T-helper 17 cell (primary cell): Measurements from ENCODE around the gene ADAMTS8. TPM values are rescaled to one million over a fixed set of nuclear protein-coding genes. Genes with fewer than 3 reads are reported as not detected.
"Not testable (repeated sequence)": the region's sequence is repeated elsewhere in the genome, so short reads cannot be mapped to it uniquely, and the experiment has no call there.

Experiments used
- ATAC-seq: fragments of 150-1000 bp; cut with Tn5 transposase; 2 replicates; pipeline ENCODE4 v1.10.0; 2021; ENCODE audit warnings: mild to moderate bottlenecking, moderate library complexity
- DNase-seq, 3 donors: peaks; one replicate each; pipeline versions ENCODE4 v3.0.0 to v3.0.0-alpha.2; 2020 to 2021
- H3K9me3 ChIP-seq: one replicate; pipeline ENCODE4 v1.7.0; 2013; ENCODE audit warnings: low read length, mild to moderate bottlenecking; ENCODE audit not compliant: control insufficient read depth, poor library complexity, severe bottlenecking
- H3K27ac Mint-ChIP-seq: one replicate; pipeline ENCODE4 v1.8.0; 2022; ENCODE audit warnings: mild to moderate bottlenecking, moderate library complexity, mixed read lengths
- H3K27me3 Mint-ChIP-seq: one replicate; pipeline ENCODE4 v1.8.0; 2022; ENCODE audit warnings: mixed read lengths
- H3K36me3 Mint-ChIP-seq: one replicate; pipeline ENCODE4 v1.8.0; 2022; ENCODE audit warnings: low read depth, mixed read lengths
- H3K4me1 Mint-ChIP-seq: one replicate; pipeline ENCODE4 v1.8.0; 2022; ENCODE audit warnings: mild to moderate bottlenecking, mixed read lengths
- H3K4me3 Mint-ChIP-seq: one replicate; pipeline ENCODE4 v1.8.0; 2022; ENCODE audit warnings: mild to moderate bottlenecking, moderate library complexity, mixed read lengths
- total RNA-seq, 4 donors: library from RNA in 2 of 4; stranded (reverse) in 2 of 4; gene quantifications; one replicate each; pipeline ENCODE4 v1.2.3 and lab custom pipeline; 2022 to 2026

ADAMTS8 gene
- total RNA-seq, 2 donors from 2014 or later: not detected

DNA sequence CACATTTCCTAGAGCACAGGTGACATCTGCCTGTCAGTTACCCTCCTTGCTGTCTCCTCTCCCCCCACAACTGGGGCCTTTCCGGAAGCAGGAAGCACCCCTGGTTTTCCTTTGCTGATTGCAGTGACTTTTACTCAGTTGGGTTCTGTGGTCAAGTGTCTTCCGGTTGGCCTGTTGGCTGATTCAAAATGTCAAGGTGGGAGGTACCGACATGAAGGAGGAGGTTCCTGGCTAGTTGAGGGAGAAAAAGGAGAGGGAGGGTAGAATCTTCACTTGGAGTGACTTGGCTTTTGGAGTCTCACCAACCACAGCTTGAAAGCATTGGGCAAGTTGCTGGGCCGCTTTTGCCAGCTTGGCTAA lies 10.7 kb upstream of the ADAMTS8 start:
- H3K9me3 ChIP-seq: no peaks in the 10 kb centered on the region
- no peak for ATAC-seq
- H3K4me1 Mint-ChIP-seq: peaks cover 20% of the 10 kb centered on the region
- no peak for DNase-seq
- H3K4me3 Mint-ChIP-seq: peak overlapping the region; percentile 8
- H3K27me3 Mint-ChIP-seq: peaks cover 34% of the 10 kb centered on the region
- H3K27ac Mint-ChIP-seq: peak overlapping the region; percentile 27
- H3K36me3 Mint-ChIP-seq: peaks cover 9% of the 10 kb centered on the region

- DNase-seq, H3K36me3 Mint-ChIP-seq, H3K9me3 ChIP-seq, ATAC-seq, H3K4me3 Mint-ChIP-seq: not testable (repeated sequence)
- H3K27me3 Mint-ChIP-seq: peaks cover 30% of the 10 kb centered on the region
- peaks cover 20% of the 10 kb centered on the region for H3K4me1 Mint-ChIP-seq
- peak overlapping the region; percentile 27 for H3K27ac Mint-ChIP-seq
These were observed 10.2 kb upstream of the ADAMTS8 start for GRCh38 chr11:130438401-130439159.

- no peak overlapping the region for H3K4me3 Mint-ChIP-seq
- H3K27ac Mint-ChIP-seq: peak overlapping the region; percentile 27
- peaks cover 30% of the 10 kb centered on the region for H3K27me3 Mint-ChIP-seq
- peaks cover 9% of the 10 kb centered on the region for H3K36me3 Mint-ChIP-seq
- DNase-seq (no peak), ATAC-seq (no peak)
- peaks cover 20% of the 10 kb centered on the region for H3K4me1 Mint-ChIP-seq
- no peaks in the 10 kb centered on the region for H3K9me3 ChIP-seq
These were observed 9.4 kb upstream of the ADAMTS8 start for GRCh38 chr11:130437848-130438247.

GRCh38 chr11:130436171-130436570 lies 7.8 kb upstream of the ADAMTS8 start:
- peaks cover 21% of the 10 kb centered on the region for H3K4me1 Mint-ChIP-seq
- H3K27ac Mint-ChIP-seq: no peak overlapping the region
- DNase-seq (no peak), ATAC-seq (no peak)
- H3K27me3 Mint-ChIP-seq: peaks cover 28% of the 10 kb centered on the region
- H3K36me3 Mint-ChIP-seq: peaks cover 6% of the 10 kb centered on the region
- no peaks in the 10 kb centered on the region for H3K9me3 ChIP-seq
- H3K4me3 Mint-ChIP-seq: no peak overlapping the region

DNA sequence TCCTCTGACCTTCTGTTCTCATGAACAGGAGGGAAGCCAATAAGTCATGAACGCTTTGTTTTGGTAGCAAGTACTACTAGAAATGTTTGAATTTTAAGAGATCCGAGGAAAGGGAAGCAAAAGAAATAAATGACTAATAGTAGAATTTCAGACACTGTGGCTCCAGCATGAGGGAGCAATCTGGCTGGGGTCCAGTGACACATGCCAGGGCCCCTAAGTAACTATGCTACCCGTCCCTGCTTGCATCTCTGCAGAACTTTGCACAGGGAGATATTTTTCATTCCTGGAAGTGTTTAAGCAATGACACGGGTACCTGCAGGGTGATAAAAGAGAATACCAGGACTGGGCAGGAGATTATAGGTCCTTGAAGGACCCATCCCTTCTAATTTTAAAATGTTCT lies 7.3 kb upstream of the ADAMTS8 start:
- no peak overlapping the region for H3K4me3 Mint-ChIP-seq

DNA sequence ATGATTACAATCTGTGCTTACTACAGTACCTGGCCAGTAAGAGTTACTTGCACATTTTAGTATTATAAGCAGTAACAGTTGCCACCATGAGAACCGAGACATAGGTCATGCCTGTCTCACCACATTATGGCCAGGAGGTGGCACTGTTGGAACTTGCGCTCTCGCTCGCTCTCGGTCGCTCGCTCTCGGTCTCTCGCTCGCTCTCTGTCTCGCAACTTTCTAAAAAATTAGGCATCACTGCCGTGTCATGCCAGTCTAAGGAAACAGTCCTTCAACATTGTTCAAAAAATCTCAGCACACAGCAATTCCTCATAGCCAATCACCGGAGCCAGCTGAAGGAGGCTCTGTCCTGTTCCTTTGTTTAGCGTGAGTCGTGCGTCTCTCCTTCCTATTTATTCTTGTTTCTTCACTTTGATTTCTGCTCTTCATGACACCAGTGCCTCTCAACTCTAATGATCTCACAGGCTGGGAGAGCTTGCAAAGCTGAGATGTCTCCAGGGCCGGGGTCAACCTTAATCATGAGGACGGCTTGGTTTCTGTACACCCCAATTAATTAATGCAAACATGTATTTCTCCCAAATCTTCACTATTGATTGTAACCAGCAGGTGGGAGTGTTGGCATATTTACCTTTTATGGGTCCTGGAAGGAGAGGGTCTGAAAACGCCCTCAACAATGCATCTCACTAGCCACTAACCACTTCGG lies 6.3 kb upstream of the ADAMTS8 start:
- peaks cover 6% of the 10 kb centered on the region for H3K36me3 Mint-ChIP-seq
- H3K27ac Mint-ChIP-seq: no peak overlapping the region
- H3K9me3 ChIP-seq: no peaks in the 10 kb centered on the region
- H3K27me3 Mint-ChIP-seq: peaks cover 35% of the 10 kb centered on the region
- H3K4me3 Mint-ChIP-seq: no peak overlapping the region
- DNase-seq: peak in 2 of 3 donors; percentile 18 to 48
- H3K4me1 Mint-ChIP-seq: peaks cover 18% of the 10 kb centered on the region
- ATAC-seq: peak; percentile 90

More for the DNA sequence above, 7.3 kb upstream of the ADAMTS8 start:
- H3K27me3 Mint-ChIP-seq: peaks cover 33% of the 10 kb centered on the region
- H3K36me3 Mint-ChIP-seq: peaks cover 6% of the 10 kb centered on the region
- ATAC-seq (no peak), DNase-seq (no peak)
- peaks cover 21% of the 10 kb centered on the region for H3K4me1 Mint-ChIP-seq
- no peak overlapping the region for H3K27ac Mint-ChIP-seq
- H3K9me3 ChIP-seq: no peaks in the 10 kb centered on the region

GRCh38 chr11:130433357-130433756 lies 4.9 kb upstream of the ADAMTS8 start:
- H3K27ac Mint-ChIP-seq: no peak overlapping the region
- H3K27me3 Mint-ChIP-seq: peaks cover 48% of the 10 kb centered on the region
- ATAC-seq: no peak
- H3K36me3 Mint-ChIP-seq: peaks cover 4% of the 10 kb centered on the region
- H3K4me1 Mint-ChIP-seq: peaks cover 10% of the 10 kb centered on the region
- DNase-seq: no peak
- no peak overlapping the region for H3K4me3 Mint-ChIP-seq
- H3K9me3 ChIP-seq: no peaks in the 10 kb centered on the region

DNA sequence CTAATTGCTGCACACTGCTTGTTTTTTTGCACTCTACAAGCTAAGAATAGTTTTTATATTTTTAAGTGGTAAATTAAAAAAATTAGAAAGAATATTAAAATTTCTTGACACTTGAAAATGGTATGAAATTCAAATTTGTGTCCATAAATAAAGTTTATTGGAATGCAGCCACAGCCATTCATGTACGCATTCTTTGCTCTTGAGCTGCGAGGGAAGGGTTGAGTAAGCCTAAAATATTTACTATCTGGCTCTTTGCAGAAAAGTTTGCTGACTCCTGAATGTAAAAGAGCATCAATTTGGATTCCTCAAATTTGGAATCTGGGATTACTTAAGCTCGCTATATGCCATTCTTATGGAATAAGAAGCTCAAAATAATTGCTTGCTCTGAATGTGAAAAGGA lies 3.4 kb upstream of the ADAMTS8 start:
- Mint-ChIP-seq H3K27ac (no peak overlapping the region), H3K4me3 (no peak overlapping the region), H3K27me3 (peaks cover 45% of the 10 kb centered on the region), H3K4me1 (peaks cover 11% of the 10 kb centered on the region), H3K36me3 (peaks cover 7% of the 10 kb centered on the region)
- ATAC-seq: no peak
- no peak for DNase-seq
- H3K9me3 ChIP-seq: no peaks in the 10 kb centered on the region

DNA sequence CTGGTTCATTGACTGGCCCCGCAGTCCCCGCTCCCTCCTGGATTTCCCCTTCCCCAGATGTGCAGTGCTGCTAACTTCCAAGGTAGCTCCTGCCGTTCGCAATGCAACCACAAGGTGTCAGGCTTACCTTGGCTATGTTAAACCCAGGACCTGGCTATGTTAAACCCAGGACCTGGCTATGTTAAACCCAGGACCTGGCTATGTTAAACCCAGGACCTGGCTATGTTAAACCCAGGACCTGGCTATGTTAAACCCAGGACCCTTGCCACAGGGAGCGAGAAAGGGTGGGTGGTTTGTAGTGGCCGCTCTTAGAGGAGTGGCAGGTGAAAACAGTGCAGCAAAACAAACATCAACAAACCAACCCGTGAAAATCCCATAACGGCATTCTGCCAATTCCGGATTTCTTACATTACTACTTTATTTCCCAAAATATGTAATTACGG lies 2.9 kb upstream of the ADAMTS8 start:
- peaks cover 45% of the 10 kb centered on the region for H3K27me3 Mint-ChIP-seq
- DNase-seq: peak; percentile 26 to 63 (median 46)
- H3K9me3 ChIP-seq: no peaks in the 10 kb centered on the region
- H3K4me1 Mint-ChIP-seq: peaks cover 11% of the 10 kb centered on the region
- no peak overlapping the region for H3K27ac Mint-ChIP-seq
- ATAC-seq: peak; percentile 65
- no peak overlapping the region for H3K4me3 Mint-ChIP-seq
- peaks cover 7% of the 10 kb centered on the region for H3K36me3 Mint-ChIP-seq

GRCh38 chr11:130429983-130430382 lies 1.6 kb upstream of the ADAMTS8 start:
- no peak overlapping the region for H3K27ac Mint-ChIP-seq
- ATAC-seq (no peak), DNase-seq (no peak)
- no peak overlapping the region for H3K4me3 Mint-ChIP-seq
- peaks cover 9% of the 10 kb centered on the region for H3K4me1 Mint-ChIP-seq
- H3K27me3 Mint-ChIP-seq: peaks cover 52% of the 10 kb centered on the region
- H3K9me3 ChIP-seq: no peaks in the 10 kb centered on the region
- peaks cover 7% of the 10 kb centered on the region for H3K36me3 Mint-ChIP-seq

DNA sequence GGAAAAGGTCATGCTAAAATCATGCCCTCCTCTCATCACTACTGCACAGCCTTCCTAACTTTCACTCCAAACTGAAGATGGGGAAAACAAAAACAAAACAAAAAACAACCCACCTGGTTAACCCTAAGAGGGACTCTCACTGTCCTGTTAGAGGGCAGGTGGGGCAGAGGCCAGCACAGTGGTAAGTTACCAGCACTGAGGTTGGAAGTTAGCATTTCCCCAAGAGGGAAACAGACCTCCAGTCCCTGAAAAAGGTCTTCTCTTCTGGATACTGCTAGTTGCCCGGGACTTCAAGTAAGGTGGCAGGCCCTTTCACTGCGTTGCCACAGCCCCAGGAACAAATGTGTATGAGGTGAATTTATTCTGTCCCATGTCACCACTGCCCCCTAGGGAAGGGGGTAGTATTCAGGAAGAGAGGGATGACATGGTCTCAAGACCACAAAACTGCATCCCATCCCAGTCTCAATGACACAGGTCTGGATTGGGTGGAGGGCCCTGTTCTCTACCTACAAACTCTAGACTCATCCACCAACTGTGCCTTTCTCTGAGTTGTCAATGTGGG lies 792 bp upstream of the ADAMTS8 start:
- DNase-seq (no peak), ATAC-seq (no peak)
- no peaks in the 10 kb centered on the region for H3K9me3 ChIP-seq
- Mint-ChIP-seq H3K4me3 (peak overlapping the region; percentile 78), H3K27me3 (peaks cover 60% of the 10 kb centered on the region), H3K4me1 (peaks cover 9% of the 10 kb centered on the region), H3K36me3 (peaks cover 7% of the 10 kb centered on the region), H3K27ac (no peak overlapping the region)

- H3K4me3 Mint-ChIP-seq: no peak overlapping the region
- H3K27ac Mint-ChIP-seq: no peak overlapping the region
- ATAC-seq: no peak
- DNase-seq: no peak
- H3K4me1 Mint-ChIP-seq: peaks cover 9% of the 10 kb centered on the region
- H3K27me3 Mint-ChIP-seq: peaks cover 66% of the 10 kb centered on the region
- H3K9me3 ChIP-seq: no peaks in the 10 kb centered on the region
- peaks cover 7% of the 10 kb centered on the region for H3K36me3 Mint-ChIP-seq
These were observed 661 bp downstream of the ADAMTS8 start for GRCh38 chr11:130427581-130428315.

- Mint-ChIP-seq H3K27ac (no peak overlapping the region), H3K4me1 (peaks cover 9% of the 10 kb centered on the region), H3K36me3 (peaks cover 7% of the 10 kb centered on the region), H3K27me3 (peaks cover 66% of the 10 kb centered on the region), H3K4me3 (peak overlapping the region; percentile 67)
- H3K9me3 ChIP-seq: no peaks in the 10 kb centered on the region
- ATAC-seq (no peak), DNase-seq (no peak)
These were observed 1.5 kb downstream of the ADAMTS8 start for GRCh38 chr11:130426837-130427341.
